BJ (cell line): Measurements from ENCODE around the gene ATG4A. TPM values are rescaled to one million over a fixed set of nuclear protein-coding genes. Genes with fewer than 3 reads are reported as not detected.

Source experiments
- CTCF ChIA-PET: fragments of 350-600 bp; formaldehyde crosslinking; extraction: SDS; loops from one replicate; lab custom pipeline; 2021; ENCODE audit warnings: antibody characterized with exemption, inconsistent platforms; lab: Yijun Ruan, JAX
- POLR2A ChIA-PET: fragments of 300-600 bp; sonication (Branson Sonifier 250); formaldehyde crosslinking; extraction: SDS; loops from one replicate; lab custom pipeline; 2021; ENCODE audit warnings: antibody characterized with exemption; lab: Charles Lee
- DNase-seq: peaks from one replicate; pipeline ENCODE4 v3.0.0-alpha.2; 2011; ENCODE audit warnings: low read depth
- H3K27me3 ChIP-seq: 2 replicates; pipeline ENCODE4 v1.6.0; 2011; ENCODE audit warnings: low read length; ENCODE audit not compliant: control insufficient read depth, insufficient read depth
- H3K36me3 ChIP-seq: 2 replicates; pipeline ENCODE4 v1.5.1; 2011; ENCODE audit warnings: low read length; ENCODE audit not compliant: control insufficient read depth, insufficient read depth
- H3K4me3 ChIP-seq: 2 replicates; pipeline ENCODE4 v1.5.1; 2011; ENCODE audit warnings: low read depth, mild to moderate bottlenecking, control low read depth, low read length
- polyA plus RNA-seq: library from polyadenylated mRNA; depleted of rRNA; stranded (reverse); fragments of >200 nt; gene quantifications from 2 replicates; pipeline ENCODE4 v1.2.3, GENCODE V29; 2011
- TF ChIP-seq, protein P1 (sequence below): IDR thresholded peaks from 2 replicates; pipeline ENCODE4 v1.5.1; 2011; ENCODE audit warnings: low read depth, mild to moderate bottlenecking, control low read depth, inconsistent platforms, low read length, moderate library complexity; ENCODE audit not compliant: insufficient read depth

The ATG4A gene
- polyA plus RNA-seq, 1 experiment = 6.9 TPM

DNA sequence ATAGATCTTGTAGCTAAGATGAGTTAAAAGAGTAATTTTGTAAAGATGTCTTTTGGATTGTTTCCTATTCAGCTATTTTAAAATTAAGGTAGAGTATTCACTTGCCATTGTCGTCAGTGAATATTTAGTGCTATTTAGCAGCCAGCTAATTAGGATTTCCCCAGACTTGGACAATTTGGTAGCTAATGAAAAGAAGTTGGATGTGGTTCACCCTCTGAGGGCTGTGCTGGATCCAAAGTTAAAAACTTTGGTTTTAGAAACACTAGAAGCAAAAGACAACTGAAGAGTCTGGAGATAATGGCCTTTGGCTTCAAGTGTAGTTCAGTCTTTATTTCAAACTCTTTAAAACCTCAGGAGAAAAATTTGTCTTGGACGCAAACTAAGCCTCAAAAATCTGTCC lies 41.3 kb downstream of the ATG4A start:
- 0 out of 2 replicates have a peak, but pooled peaks cover 1% of the 10 kb centered on the region for H3K36me3 ChIP-seq
- no peak overlapping the region for H3K4me3 ChIP-seq
- TF ChIP-seq, protein P1, sequence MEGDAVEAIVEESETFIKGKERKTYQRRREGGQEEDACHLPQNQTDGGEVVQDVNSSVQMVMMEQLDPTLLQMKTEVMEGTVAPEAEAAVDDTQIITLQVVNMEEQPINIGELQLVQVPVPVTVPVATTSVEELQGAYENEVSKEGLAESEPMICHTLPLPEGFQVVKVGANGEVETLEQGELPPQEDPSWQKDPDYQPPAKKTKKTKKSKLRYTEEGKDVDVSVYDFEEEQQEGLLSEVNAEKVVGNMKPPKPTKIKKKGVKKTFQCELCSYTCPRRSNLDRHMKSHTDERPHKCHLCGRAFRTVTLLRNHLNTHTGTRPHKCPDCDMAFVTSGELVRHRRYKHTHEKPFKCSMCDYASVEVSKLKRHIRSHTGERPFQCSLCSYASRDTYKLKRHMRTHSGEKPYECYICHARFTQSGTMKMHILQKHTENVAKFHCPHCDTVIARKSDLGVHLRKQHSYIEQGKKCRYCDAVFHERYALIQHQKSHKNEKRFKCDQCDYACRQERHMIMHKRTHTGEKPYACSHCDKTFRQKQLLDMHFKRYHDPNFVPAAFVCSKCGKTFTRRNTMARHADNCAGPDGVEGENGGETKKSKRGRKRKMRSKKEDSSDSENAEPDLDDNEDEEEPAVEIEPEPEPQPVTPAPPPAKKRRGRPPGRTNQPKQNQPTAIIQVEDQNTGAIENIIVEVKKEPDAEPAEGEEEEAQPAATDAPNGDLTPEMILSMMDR = no peak
- CTCF ChIA-PET = no interaction called here
- POLR2A ChIA-PET = no interaction called here
- no peaks in the 10 kb centered on the region for H3K27me3 ChIP-seq
- no peak for DNase-seq

DNA sequence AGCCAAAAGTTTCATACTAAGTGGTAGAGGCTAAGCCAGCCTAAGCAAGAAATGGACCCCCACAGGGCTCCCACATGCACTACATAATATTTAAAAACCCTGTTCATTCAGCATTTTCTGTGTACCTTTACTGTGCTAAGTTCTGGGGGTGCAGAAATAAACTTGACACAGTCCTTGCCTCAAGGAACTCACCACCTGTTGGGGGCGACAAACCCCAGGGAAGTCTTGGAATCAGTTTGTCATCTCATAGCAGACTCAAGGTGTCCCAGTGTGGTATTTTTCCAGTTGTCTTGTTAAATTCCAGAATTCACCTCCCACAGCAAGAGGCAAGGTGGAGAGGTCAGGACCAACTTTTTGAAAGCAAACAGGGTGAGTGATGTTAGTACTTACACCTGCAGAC lies 43.1 kb downstream of the ATG4A start:
- CTCF ChIA-PET = no interaction called here

DNA sequence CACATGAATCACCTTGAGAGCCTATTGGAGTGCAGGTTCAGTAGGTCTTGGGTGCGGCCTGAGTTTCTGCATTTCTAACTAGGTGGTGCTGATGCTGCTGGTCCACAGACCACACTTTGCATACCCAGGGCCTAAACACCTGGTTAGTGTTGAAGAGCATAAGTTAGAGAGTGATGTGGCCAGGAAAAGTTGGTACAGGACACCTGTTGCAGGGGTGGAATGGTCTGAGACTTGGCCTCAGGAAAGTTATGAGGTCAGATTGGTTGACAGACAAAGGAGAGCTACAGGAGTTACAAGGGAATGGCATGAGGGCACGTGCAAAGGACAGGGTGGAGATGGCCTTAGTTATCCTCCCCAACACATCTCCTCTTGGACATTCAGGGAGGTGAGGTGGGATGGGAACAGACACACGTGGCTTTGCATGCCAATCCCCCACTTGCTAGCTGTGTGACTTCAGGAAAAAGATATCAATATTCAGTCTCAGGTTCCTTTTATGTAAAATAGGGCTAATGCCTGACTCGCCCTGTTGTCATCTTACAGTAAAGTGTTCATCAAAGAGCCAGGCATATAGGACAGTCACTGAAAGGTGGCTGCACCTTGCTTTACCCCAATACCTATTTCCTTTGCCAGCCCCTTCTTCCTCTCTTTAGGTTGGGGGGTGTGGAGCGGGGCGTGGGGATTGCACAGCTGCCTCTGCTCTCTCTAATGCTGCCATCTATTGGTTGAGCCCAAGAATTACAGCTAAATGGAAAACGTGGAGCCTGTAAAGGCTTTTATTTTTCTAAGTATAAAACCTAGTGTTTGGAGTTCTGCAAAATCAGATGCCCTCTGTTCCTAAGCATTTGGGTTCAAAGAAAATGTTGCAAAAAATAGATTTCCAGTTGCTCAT lies 47.5 kb downstream of the ATG4A start:
- no peak for DNase-seq
- POLR2A ChIA-PET = no interaction called here
- H3K27me3 ChIP-seq = no peaks in the 10 kb centered on the region
- TF ChIP-seq, protein P1 = peak; percentile 54
- H3K4me3 ChIP-seq = no peak overlapping the region
- H3K36me3 ChIP-seq = 0 out of 2 replicates have a peak, but pooled peaks cover 1% of the 10 kb centered on the region
- CTCF ChIA-PET = interaction anchor here (0.7 to 2.8 kb wide), 13 partner anchors 9 to 118 kb away, joined by 3 to 15 read pairs (median 4); no protein-coding TSS in a partner anchor

More for the DNA sequence above, 43.1 kb downstream of the ATG4A start:
- no peaks in the 10 kb centered on the region for H3K27me3 ChIP-seq
- no peak overlapping the region for H3K4me3 ChIP-seq
- POLR2A ChIA-PET = no interaction called here
- TF ChIP-seq, protein P1 = no peak
- no peak for DNase-seq
- H3K36me3 ChIP-seq = 0 out of 2 replicates have a peak, but pooled peaks cover 1% of the 10 kb centered on the region

DNA sequence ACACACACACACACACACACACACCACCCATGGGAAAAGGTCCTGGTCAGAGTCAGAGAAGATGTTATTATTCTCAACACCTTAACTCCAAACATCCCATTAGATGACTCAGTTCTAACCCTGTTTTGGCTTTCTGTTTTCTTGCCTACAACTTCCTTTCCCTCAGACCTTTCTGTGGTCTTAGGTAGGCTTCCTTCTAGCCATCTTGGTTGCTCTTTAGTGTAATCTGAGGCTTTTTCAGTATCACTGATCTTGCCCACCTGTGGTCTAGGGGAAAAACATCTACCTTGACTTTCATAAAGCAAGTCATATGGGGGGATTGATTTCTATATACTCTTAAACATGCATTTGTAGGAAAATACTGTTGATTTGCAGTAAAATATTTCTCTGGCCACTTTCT lies 56.9 kb downstream of the ATG4A start:
- CTCF ChIA-PET = interaction anchor here (1.6 kb wide), 1 partner anchor 9 kb away, joined by 5 read pairs; no protein-coding TSS in a partner anchor
- no peak for DNase-seq
- POLR2A ChIA-PET = no interaction called here

DNA sequence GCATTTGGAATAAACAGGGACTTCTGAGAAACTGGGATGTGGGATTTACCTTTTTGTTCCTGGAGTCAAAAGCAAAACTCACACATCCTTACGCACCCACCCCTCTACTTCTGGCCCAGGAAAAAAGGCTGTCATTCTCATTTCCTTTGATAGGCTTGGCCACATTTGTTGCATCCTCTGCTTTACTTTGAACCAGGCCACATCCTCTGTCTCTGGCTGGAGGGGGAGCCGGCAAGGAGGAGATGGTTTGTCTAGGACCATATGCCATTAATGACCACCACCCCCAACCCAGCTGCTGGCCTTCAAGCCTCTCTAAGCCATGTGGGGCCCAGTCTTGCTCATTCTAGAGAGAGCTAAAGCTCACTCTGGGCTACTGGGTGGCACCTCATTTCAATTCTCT lies 64.5 kb downstream of the ATG4A start:
- ChIA-PET CTCF (interaction anchor here (1.5 to 2.6 kb wide), 2 partner anchors 9 to 17 kb away, joined by 3 to 10 read pairs; no protein-coding TSS in a partner anchor), POLR2A (no interaction called here)
- H3K27me3 ChIP-seq = no peaks in the 10 kb centered on the region

More for the DNA sequence above, 56.9 kb downstream of the ATG4A start:
- TF ChIP-seq, protein P1 = no peak
- Histone ChIP-seq H3K4me3 (no peak overlapping the region), H3K36me3 (no peaks in the 10 kb centered on the region; the same call in 1 of the 2 replicates), H3K27me3 (no peaks in the 10 kb centered on the region)

More for the DNA sequence above, 64.5 kb downstream of the ATG4A start:
- Histone ChIP-seq H3K36me3 (no peaks in the 10 kb centered on the region; the same call in 1 of the 2 replicates), H3K4me3 (no peak overlapping the region)
- DNase-seq = no peak
- TF ChIP-seq, protein P1 = no peak
